Cerebellar cortex (tissue), 1 donor: ENCODE measurements around the gene ELAVL1.

ENCODE experiments used
- DNase-seq: peaks from one replicate; pipeline ENCODE4 v3.0.0-alpha.2; 2015; ENCODE audit warnings: low spot score

ELAVL1 gene

DNA sequence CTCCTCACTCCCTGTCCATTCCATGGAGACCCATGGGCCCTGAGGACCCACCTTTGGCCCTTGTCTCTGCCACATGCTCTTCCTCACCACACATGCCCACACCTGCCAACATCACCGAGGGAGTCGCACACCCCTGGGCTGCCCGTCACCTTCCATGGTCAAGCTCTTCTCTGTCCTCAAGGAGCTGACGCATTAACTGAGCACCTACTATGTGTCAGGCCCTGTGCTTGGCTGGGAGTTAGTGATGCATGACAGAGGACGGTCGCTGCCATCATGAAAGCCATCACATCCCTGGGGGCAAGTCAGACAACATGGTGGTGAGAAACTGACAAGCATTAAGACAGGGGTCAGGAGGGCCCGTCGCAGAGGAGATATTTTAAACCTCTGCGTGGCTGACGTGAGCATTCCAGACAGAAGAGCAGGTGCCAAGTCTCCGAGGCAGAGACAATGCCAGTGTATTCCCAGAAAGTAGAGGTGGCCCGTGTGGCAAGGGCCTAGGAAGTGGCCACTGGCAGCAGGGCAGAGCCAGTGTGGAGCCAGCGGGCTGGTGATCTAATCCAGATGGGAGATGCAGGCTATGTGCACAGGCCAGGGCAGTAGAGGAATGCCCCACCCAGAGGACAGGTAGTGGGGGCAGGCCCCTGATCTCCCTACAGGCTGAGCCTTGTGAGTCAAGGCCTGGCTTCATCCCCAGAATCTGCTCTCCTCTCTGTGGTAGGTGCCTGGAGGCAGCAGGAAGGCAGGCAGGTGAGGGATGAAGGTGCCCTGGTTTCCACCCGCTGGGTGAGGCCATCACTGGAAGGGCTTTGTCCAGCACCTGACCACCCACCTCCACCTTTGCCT, 21.2 kb downstream of the ELAVL1 start:
- no peak for DNase-seq

DNA sequence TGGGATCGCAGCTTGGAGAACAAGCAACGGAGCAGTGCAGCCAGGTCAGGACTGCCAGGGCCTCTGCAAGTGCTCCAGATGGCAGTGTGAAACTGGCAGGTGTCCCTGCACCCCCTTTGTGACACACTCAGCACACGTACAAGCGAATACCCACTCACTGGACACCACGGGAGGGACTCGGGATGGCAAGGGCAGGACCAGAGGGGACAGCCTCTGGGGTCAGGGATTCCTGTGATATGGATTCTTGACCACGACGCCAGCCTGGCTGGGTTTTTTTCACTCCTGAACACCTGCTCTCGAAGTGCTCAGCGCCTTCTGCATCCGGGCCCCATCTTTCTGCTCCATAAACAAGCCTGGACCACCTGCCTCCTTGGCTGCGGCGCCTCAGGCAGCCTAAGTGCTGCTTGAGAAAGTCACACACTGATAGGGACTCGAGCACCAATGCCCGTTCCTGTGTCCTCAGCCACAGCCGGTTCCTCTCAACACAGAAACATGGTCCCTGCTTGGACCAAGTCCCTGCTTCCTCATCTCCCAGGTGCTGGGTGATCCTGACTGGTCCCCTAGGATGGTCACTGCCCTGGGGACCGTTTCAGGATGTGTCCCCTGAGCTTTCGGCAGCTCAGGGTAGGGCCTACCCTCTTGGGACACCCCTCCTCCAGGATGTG, 22.0 kb downstream of the ELAVL1 start:
- DNase-seq: peak; percentile 82

DNA sequence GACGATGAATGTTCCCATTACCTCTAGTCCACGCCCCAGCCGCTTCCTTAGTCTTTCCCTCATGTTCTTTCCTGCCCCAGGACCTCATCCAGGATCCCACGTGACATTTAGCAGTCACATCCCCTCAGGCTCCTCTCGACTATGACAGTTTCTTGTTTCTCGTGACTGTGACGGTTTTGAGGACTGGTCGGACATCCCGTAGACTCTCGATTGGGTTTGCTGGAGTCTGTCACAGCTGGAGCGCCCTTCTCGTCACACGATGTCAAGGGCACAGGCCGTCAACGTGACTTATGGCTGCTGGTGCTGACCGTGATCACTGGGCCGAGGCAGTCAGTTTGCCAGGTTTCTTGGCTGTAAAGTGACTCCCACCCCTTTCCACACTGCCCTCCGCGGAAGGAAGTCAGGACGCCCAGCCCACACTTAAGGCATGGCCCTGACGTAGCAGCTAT, 22.8 kb downstream of the ELAVL1 start:
- DNase-seq: no peak

DNA sequence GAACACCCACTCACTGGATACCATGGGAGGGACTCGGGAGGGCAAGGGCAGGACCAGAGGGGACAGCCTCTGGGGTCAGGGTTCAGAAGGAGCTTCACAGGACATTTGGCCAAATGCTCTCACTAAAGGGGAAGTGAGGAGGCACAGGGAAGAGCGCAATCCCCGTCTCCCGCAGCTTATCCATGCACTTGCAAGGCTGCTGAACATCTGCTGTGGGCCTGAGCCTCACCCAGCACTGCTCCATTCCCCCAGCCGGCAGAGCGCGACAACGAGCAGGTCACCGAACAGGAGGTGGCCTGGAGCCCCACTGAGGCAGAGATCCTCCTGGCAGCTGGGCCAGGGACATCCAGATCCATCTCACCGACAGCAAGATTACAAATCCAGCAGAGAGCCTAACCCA, 23.3 kb downstream of the ELAVL1 start:
- DNase-seq: no peak

DNA sequence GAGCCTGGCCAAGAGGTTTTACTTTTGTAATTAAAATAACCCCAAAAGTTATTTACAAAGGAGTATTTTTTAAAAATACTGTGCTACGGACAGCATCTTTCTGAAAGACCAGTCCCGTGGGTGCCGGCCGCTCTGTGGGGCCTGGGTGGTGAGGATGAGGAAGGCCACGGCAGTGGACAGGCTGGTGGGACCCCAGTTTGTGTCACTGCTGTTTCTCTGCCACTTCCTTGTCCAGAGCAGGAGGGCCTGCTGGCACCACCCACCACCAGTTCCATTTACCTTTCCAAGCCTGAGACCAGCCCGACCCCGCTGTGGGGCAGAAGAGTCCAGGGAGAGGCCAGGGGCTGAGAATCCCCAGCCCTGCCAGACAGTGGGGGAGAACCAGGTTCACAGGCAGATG, 23.8 kb downstream of the ELAVL1 start:
- DNase-seq: no peak

DNA sequence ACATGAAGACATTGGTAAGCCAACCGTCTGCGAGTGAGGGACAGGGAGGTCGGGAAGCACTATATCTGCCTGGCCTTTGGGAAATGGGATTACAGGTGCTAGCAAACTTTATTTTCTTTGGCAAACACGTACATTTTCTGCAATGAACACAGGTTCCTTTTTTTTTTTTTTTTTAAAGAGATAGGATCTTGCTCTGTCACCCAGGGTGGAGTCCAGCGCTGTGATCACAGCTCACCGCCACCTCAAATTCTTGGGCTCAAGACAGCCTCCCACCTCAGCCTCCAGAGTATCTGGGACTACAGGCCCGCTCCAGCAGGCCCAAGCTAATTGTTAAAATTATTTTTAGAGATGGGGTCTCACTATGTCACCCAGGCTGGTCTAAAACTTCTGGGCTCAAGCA, 24.2 kb downstream of the ELAVL1 start:
- DNase-seq: no peak

DNA sequence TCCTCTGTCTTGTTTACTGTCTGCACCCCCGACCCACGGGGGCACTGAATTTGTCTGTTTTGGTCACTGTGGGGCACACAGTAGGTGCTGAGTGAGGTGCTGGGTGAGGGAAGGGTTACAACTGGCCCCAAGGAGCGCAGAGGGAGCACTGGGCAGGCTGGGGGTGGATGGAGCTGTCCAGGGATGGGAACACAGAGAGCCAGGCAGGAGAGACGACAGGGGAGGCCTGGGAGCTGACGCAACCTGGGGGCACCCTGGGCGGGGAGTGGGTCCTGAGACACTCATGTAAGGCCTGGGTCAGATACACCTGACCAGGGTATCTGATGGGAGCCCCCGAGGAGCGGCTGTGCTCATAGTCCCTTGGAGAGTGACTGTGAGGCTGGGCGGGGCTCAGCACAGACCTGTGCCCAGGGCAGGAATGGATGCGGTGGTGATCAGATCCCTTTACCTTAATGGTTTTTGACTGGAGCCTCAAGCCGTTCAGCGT, 24.8 kb downstream of the ELAVL1 start:
- no peak for DNase-seq

DNA sequence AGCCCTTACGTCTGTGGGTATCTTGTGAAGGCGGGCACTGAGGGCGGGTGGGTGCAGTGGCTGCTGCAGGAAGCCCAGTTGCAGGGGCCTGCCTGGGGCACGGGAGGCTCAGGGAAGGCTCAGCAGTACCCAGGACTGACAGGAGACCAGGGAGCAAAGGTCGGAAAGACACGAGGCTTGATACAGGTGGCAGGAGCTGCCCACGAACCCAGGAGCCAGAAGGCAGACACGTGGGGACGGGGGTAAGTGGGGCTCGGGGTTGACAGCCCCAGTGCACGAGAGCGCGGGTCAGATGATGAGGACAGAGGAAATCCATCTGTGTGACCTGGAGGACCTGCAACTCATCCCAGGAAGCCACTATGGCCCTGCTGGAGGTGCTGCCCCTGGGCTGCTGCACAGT, 25.3 kb downstream of the ELAVL1 start:
- DNase-seq: no peak

DNA sequence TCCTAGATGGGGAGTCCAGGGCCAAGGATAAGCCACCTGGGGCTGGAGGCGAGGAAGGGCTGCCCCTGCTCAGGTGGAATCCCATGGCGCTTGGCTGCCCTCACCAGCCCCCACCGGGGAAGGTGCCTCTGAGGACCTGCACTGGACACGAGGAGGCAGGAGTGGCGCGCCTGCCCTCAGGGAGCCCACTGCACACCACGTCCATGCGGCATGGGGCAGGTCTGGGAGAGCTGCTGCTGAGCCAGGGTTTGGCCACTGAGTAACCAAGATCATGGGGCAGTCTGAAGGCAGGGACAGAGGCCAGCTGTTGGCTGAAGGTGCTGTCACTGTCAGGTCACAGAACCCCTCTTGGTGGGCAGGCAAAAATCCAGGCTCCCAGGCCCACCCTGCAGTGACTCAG, 25.9 kb downstream of the ELAVL1 start:
- DNase-seq: no peak

DNA sequence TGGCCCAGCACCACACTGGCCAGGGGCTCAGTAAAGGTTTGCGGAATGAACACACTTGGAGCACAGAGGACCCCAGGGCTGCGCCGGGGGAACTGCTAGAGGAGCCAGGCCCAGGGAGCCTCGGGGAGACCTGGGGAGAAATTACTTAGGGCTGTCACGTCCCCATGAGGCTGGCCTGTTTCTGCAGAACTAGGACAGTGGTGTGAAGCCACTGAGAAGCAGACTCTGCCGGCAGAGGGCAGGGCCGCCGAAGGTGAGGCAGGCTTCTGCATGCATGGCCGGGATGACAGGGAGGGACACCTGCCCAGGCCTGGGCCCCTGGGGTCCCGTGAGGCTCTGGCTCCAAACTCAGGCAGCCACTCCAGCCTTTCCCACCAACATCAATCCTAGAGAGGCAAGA, 26.4 kb downstream of the ELAVL1 start:
- peak; percentile 45 for DNase-seq

DNA sequence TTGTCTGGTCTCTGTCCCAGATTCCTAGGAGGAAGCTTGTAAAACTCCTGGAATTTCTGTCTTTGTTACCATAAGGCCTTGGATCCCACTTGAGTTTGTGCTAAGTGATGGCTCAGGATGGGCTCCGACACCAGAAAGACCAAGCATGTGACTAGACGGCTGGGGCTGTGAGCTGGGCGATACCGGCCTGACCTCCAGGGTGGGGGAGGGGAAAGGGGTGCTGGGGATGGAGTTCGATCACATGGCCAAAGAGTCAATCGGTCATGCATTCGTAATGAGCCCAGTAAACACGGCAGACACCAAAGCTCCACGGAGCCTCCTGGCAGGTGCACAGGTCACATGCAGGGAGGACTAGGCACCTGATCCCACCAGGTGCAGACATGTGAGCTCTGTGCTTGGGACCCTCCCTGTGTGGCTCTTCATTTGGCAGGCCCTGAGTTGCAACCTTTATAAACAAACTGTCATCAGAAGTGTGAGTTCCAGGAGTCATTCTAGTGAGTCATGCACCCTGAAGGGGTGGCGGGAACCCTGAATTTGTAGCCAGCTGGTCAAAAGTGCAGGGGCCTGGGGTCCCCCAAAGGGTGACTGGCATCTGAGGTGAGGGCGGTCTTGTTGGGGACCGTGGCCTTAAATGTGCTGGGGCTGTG, 27.1 kb downstream of the ELAVL1 start:
- DNase-seq: no peak

DNA sequence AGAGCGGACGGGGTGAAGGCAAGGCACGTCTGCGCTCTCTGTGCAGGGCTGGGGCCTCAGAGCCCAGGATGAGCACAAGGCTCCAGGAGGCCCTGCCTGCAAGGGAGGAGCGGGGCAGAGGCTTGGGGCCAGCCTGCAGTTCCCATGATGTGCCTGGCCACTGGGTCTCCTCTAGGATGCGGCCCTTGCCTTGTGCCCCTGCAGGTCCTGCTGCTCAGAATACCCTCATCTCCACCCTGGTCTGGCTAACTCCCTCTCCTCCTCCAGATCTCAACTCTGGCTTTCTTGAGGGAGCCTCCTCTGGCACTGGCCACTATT, 27.8 kb downstream of the ELAVL1 start:
- DNase-seq: no peak

DNA sequence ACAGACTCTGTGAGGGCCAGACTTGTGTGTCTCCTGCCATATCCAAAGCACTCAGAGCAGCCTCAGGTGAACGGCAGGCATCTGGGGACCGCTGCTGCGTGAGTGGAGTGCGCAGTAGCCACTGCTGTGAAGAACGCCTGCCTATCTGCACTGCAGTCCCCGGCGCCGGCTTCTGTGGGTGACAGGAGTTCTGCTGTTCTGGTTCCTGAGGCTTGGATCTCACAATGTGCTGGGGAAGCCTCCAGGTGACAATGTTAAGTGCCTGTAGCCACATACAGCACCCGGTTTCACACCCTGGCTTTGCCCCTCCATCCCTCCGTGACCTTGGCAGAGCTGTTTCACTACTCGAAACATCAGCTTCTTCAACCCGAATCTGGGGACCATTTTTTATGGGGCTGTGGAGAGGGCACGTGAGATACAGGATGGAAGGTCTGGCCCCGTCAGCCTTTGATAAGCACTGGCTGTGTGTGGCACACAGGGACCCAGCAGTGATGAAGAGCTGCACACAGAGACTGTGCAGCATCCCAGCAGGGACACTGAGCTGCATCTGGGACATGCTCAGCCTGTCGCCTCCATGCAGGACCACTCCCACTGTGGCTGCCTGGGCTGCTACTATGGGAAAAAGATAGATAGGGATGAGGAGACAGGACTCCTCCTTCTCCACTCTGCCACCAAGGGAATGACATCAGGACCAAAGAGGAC, 28.3 kb downstream of the ELAVL1 start:
- no peak for DNase-seq

DNA sequence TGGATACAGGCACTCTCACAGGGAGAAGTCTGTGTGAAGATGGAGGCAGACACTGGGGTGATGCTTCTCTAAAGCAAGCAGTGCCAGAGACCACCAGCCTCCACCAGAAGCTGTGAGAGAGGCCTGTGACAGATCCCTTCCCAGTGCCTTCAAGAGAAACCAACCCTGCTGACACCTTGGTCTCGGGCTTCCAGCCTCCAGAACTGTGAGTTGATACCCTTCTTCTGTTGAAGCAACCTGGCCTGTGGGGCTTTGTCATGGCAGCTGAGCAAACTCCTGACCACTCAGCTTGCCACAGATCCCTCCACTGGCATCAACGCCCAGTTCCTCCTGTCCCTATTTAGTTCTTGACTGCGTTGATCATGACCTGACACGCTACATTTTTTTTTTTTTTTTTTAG, 29.0 kb downstream of the ELAVL1 start:
- no peak for DNase-seq

DNA sequence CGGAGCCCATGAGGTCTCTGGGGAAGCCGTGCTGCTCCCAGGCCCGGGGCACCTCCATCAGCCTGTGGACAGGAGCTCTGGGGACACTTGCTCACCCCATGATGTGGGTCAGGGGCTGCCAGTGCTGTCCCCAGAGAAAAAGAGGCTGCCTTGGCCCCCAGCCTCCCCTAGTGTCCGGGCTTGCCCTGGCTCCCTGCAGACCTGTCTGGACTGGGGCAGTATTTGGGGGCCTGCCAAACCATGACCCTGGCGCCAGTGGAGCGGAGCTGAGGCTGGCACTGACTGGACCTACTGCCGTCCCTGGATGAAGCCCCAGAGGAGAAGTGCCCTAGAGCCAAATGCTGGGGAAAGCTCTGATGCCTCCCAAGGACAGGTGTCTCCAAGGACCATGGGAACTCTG, 30.4 kb downstream of the ELAVL1 start:
- peak; percentile 91 for DNase-seq

DNA sequence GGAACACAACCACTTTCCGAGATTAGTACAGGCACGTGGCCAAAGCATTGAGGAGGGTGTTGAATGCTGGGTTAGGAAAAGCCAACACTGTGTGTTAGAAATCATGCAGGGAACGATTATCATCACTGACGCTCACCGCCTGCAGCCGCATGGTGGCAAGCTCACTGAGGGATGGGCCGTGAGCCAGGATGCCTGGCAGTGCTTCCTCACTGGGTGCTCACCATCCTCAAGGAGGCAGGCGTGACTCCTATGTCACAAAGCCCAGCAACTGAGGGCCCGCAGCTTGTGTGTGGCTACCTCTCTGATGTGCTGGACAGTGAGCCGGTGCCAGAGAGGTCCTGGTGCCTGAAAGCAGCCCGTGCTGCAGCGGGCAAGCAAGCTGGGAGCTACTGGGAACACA, 31.6 kb downstream of the ELAVL1 start:
- peak; percentile 72 for DNase-seq

DNA sequence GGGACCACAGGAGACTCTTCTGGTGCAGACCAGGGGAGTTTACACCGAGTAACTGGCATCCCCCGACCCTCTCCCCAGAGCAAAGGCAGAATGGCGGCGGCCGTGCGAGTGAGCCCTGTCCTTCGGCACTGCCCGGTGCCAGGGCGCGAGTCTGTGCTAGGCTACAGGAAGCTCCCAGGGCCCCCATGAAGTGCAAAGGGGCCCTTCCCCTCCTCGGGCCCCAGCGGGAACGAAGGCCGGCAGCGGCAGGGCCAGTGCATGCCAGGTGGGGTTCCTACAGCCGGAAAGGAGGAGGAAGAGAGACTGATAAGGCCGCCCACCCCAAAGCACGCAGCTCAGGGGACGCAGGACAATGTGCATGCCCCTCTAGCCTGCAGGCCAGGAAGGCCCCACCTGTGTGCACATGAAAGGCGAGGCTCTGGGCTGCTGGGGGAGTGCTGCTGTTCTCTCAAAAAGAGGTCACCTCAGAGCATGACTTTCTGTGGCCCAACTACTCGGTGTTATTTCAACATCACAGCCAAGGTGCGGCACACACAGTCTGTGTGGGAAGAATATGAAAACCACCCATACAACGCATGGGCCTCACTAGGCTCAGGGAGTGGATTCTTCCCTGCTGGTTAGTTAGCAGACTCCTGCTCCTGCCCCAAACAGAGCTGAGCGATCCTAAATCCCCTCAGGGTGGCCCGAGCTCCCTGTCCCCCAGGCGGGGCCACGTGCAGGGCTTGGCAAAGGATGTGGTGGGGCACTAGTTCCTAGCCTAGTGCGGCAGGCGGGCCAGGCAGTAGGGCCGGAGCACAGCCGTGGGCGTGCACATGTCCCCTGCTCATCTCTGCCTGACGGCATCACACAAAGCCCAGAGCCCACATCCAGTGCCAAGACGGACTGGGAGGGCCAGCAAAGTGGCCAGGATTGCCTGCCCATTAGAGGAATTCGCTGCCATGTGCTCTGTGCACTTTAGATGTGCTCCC, 33.6 kb downstream of the ELAVL1 start:
- DNase-seq: peak; percentile 56

DNA sequence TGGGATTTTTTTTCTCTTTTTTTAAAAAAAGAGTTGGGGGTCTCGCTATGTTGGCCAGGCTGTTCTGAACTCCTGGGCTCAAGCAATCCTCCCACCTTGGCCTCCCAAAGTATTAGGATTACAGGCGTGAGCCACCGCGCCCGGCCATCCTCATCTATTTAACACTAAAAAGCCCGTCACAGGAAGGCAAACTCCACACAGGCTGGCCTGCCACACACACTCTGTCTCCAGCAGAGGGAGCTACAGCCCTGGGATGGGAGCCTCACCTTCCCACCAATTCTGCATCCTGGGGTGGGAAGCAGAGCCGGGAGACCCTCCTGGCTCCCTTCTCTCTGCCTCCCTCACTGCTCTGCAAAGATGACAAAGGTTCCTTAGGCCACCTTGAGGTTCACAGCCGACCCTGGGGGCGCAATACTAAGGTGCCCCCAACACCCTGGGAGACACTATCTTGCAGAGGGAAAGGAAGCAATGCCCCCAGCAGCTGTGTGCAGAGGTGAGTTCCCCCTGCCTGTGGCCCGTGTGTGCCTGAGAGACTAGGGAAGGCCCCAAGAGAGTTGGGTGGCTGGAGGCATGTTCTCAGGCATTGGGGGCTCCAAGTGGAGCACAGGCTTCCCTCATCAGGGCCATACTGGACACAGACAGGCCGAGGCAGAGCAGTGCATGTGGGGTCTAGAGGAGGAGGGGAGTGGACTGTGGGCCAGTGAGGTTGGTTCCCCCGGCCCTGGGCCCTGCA, 34.6 kb downstream of the ELAVL1 start:
- peak; percentile 70 for DNase-seq

DNA sequence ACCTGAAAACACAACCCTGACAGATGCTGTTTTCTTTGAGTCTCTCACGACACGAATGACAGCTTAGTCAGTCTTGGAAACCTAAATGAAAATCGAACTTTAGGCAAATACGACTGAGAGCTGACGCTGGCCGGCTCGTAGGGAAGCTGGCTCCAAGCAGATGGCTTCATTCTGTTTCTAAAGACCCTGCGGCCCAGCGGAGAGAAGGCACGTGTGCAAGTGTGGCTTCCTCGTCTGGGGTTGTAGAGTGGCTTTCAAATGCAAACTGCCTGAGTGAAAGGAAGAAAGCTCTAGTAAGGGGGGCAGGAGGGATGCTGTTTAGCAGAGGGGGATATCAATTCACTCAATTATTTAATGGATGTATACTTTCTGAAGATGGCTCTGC, 35.9 kb downstream of the ELAVL1 start:
- DNase-seq: no peak

DNA sequence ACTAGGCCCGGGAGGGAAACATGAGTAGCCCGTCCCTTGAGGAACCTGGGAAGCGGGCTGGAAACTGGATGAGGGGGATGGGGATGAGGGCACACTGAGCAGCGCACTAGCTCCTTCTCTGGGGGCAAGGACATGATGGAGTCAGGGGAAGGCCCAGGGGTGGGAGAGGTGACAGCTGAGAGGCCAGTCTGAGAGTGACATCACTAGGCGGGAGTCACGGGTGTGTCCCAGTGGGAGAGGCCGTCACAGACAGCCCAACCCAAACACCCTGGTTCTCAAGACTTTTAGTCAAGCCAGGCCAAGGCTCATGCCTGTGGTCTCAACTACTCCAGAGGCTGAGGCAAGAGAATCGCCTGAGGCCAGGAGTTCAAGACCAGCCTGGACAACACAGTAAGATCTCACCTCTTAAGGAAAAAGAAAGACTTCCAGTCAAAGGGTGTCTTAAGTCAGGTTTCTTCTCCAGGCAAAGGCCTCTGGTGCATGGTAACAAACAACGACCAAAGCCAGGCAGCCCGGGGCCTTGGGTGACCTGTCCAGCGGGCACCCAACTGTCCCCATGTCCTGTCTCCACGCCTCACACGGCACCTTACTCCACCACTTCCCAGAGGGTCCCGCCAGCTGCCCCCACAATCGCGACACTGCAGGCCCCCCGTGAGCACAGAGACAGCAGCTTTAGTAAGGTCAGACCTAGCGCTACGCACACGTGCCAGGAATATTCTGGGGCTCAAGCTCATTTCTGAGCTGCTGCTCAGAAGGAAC, 36.5 kb downstream of the ELAVL1 start:
- no peak for DNase-seq
